OCI-LY7 (cell line): ENCODE results near the gene NHERF2.

Source experiments
- EZH2phosphoT487 ChIP-seq: fragments of 200-600 bp; sonication (generic); IDR thresholded peaks from 2 replicates; pipeline ENCODE4 v1.6.1; 2018; ENCODE audit warnings: low read depth, borderline replicate concordance, mild to moderate bottlenecking, mixed run types, antibody characterized with exemption, low read length, moderate library complexity, mixed read lengths
- TF ChIP-seq, protein P1 (sequence below): fragments of 200-600 bp; sonication (generic); conservative IDR thresholded peaks from 2 replicates; pipeline ENCODE4 v1.5.1; 2014; ENCODE audit warnings: mild to moderate bottlenecking, antibody characterized with exemption, low read length, moderate library complexity, mixed read lengths

DNA sequence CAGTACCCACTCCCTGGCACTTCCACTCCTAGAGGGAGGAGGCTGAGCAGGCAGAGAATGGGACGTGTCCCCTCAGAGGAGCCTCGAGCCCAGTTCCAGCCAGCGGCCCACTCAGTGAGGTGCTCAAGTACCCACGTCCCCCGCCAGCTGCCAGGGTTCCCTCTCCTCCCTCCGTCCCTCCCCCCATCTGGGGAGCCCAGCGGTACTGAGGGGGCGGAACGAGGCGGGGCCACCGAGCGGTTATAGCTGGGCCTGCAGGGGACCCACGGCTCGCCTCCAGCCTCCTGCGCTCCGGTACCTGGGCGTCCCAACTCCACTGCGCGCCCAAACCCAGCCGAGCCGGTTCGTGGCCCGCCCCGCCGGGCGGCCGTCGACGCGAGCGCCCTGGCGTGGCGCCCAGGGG, 7.2 kb upstream of the NHERF2 start, which contains the start of gene NPW:
- TF ChIP-seq, protein P1, sequence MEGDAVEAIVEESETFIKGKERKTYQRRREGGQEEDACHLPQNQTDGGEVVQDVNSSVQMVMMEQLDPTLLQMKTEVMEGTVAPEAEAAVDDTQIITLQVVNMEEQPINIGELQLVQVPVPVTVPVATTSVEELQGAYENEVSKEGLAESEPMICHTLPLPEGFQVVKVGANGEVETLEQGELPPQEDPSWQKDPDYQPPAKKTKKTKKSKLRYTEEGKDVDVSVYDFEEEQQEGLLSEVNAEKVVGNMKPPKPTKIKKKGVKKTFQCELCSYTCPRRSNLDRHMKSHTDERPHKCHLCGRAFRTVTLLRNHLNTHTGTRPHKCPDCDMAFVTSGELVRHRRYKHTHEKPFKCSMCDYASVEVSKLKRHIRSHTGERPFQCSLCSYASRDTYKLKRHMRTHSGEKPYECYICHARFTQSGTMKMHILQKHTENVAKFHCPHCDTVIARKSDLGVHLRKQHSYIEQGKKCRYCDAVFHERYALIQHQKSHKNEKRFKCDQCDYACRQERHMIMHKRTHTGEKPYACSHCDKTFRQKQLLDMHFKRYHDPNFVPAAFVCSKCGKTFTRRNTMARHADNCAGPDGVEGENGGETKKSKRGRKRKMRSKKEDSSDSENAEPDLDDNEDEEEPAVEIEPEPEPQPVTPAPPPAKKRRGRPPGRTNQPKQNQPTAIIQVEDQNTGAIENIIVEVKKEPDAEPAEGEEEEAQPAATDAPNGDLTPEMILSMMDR, result no peak
- no peak for TF ChIP-seq EZH2phosphoT487
